OCI-LY7 (cell line): ENCODE results near the gene ZNF160. TPM values are rescaled to one million over a fixed set of nuclear protein-coding genes. Genes with fewer than 3 reads are reported as not detected.

ENCODE experiments used
- BruUV-seq: library from RNA; stranded (reverse); fragments of 400-500 nt; replicated peaks from 2 replicates; lab custom pipeline; 2021; lab: Mats Ljungman, UMichigan
- CTCF ChIA-PET: fragments of 300-600 bp; sonication (Branson Sonifier 250); formaldehyde crosslinking; loops from one replicate; lab custom pipeline; 2022; ENCODE audit warnings: antibody characterized with exemption; ENCODE audit not compliant: unreplicated experiment; lab: Charles Lee
- POLR2A ChIA-PET: fragments of 300-600 bp; sonication (Branson Sonifier 250); formaldehyde crosslinking; loops from one replicate; lab custom pipeline; 2022; ENCODE audit warnings: antibody characterized with exemption; lab: Charles Lee
- DNase-seq: peaks from one replicate; pipeline ENCODE4 v3.0.0-alpha.2; 2015; ENCODE audit warnings: low spot score
- H2AFZ ChIP-seq: fragments of 200-600 bp; sonication (generic), shearing (Covaris generic); 2 replicates; pipeline ENCODE4 v1.6.1; 2014; ENCODE audit warnings: mild to moderate bottlenecking, antibody characterized with exemption, low read length, moderate library complexity
- H3K27ac ChIP-seq: fragments of 200-600 bp; sonication (generic); 2 replicates; pipeline ENCODE4 v1.5.1; 2014; ENCODE audit warnings: mixed run types, low read depth, mild to moderate bottlenecking, moderate library complexity, low read length, inconsistent platforms; ENCODE audit not compliant: poor library complexity, severe bottlenecking
- H3K36me3 ChIP-seq: fragments of 200-600 bp; sonication (generic); 2 replicates; pipeline ENCODE4 v1.6.1; 2014; ENCODE audit warnings: mild to moderate bottlenecking, antibody characterized with exemption, low read length, moderate library complexity, mixed read lengths; ENCODE audit not compliant: insufficient read depth
- H3K4me1 ChIP-seq: fragments of 200-600 bp; sonication (generic); 2 replicates; pipeline ENCODE4 v1.5.1; 2014; ENCODE audit warnings: mild to moderate bottlenecking, low read length; ENCODE audit not compliant: insufficient read depth, poor library complexity, severe bottlenecking
- H3K4me2 ChIP-seq: fragments of 200-600 bp; sonication (generic); 2 replicates; pipeline ENCODE4 v1.6.1; 2014; ENCODE audit warnings: mild to moderate bottlenecking, low read length
- H3K4me3 ChIP-seq: fragments of 200-600 bp; sonication (generic); 2 replicates; pipeline ENCODE4 v1.5.1; 2014; ENCODE audit warnings: mild to moderate bottlenecking, low read depth, low read length; ENCODE audit not compliant: poor library complexity, severe bottlenecking
- H3K79me2 ChIP-seq: fragments of 200-600 bp; sonication (generic); 2 replicates; pipeline ENCODE4 v1.6.1; 2016; ENCODE audit warnings: low read depth, mild to moderate bottlenecking, low read length, moderate library complexity, mixed read lengths; ENCODE audit not compliant: insufficient read depth
- H3K9me2 ChIP-seq: fragments of 200-600 bp; sonication (generic); 2 replicates; pipeline ENCODE4 v1.6.1; 2016; ENCODE audit warnings: mild to moderate bottlenecking, low read length, mixed read lengths; ENCODE audit not compliant: insufficient read depth
- H3K9me3 ChIP-seq: fragments of 200-600 bp; sonication (generic); 2 replicates; pipeline ENCODE4 v1.6.1; 2014; ENCODE audit warnings: mild to moderate bottlenecking, mixed run types, low read length, mixed read lengths
- H4K20me1 ChIP-seq: fragments of 200-600 bp; sonication (generic); 2 replicates; pipeline ENCODE4 v1.6.1; 2014; ENCODE audit warnings: mild to moderate bottlenecking, antibody characterized with exemption, low read length, moderate library complexity, mixed read lengths; ENCODE audit not compliant: insufficient read depth
- CTCF ChIP-seq: fragments of 200-600 bp; sonication (generic); conservative IDR thresholded peaks from 2 replicates; pipeline ENCODE4 v1.5.1; 2014; ENCODE audit warnings: mild to moderate bottlenecking, antibody characterized with exemption, low read length, moderate library complexity, mixed read lengths
- EZH2phosphoT487 ChIP-seq: fragments of 200-600 bp; sonication (generic); IDR thresholded peaks from 2 replicates; pipeline ENCODE4 v1.6.1; 2018; ENCODE audit warnings: low read depth, borderline replicate concordance, mild to moderate bottlenecking, mixed run types, antibody characterized with exemption, low read length, moderate library complexity, mixed read lengths
- intact Hi-C: fragments of 100-400 bp; cut with micrococcal nuclease; formaldehyde crosslinking; loops from one replicate; pipeline ENCODE4 v1.10.0; 2022; ENCODE audit not compliant: unreplicated experiment
- total RNA-seq, 2 experiments: library from RNA; depleted of rRNA in 1 of 2; stranded (reverse); fragments of >200 nt in 1 of 2; shearing (Covaris generic) in 1 of 2; gene quantifications; 2 replicates each; pipeline ENCODE4 v1.2.3, GENCODE V29; 2014 to 2022

Gene ZNF160
- total RNA-seq, 2 experiments from 2014 or later: 18.8 to 35.5 TPM

DNA sequence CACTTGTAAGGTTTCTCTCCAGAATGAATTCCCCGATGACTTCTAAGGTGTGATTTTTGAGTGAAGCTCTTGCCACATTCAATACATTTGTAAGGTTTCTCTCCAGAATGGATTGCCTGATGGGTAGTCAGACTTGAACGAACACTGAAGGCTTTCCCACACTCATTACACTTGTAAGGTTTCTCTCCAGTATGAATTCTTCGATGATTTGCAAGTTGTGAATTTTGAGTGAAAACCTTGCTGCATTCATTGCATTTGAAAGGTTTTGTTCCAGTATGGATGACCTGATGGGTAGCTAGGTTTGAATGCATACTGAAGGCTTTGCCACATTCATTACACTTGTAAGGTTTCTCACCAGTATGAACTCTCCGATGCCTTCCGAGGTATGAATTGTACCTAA is 34.4 kb downstream of the ZNF160 start:
- H3K9me2 ChIP-seq: no peaks in the 10 kb centered on the region
- TF ChIP-seq CTCF: no peak
- no peak for TF ChIP-seq EZH2phosphoT487
- no peaks in the 10 kb centered on the region for H3K79me2 ChIP-seq
- H3K4me1 ChIP-seq: no peaks in the 10 kb centered on the region
- ChIA-PET CTCF (no interaction called here), POLR2A (no interaction called here)
- H3K4me3 ChIP-seq: no peak overlapping the region
- no peaks in the 10 kb centered on the region for H4K20me1 ChIP-seq
- peaks cover 23% of the 10 kb centered on the region; the same call in 1 of the 2 replicates for H3K9me3 ChIP-seq
- no TSS peak for BruUV-seq
- peaks cover 86% of the 10 kb centered on the region for H3K36me3 ChIP-seq
- H3K4me2 ChIP-seq: no peak overlapping the region
- no peak overlapping the region for H2AFZ ChIP-seq
- intact Hi-C loops: no loop called here
- no peak overlapping the region for H3K27ac ChIP-seq
- DNase-seq: no peak

GRCh38 chr19:53068199-53068598 is 35.0 kb downstream of the ZNF160 start:
- no peak overlapping the region for H2AFZ ChIP-seq
- no peak overlapping the region for H3K4me3 ChIP-seq
- no TSS peak for BruUV-seq
- H4K20me1 ChIP-seq: no peaks in the 10 kb centered on the region
- no peak overlapping the region for H3K27ac ChIP-seq
- peaks cover 23% of the 10 kb centered on the region; the same call in 1 of the 2 replicates for H3K9me3 ChIP-seq
- H3K79me2 ChIP-seq: no peaks in the 10 kb centered on the region
- H3K36me3 ChIP-seq: peaks cover 80% of the 10 kb centered on the region
- ChIA-PET POLR2A (no interaction called here), CTCF (no interaction called here)
- no peak overlapping the region for H3K4me2 ChIP-seq
- TF ChIP-seq CTCF (no peak), EZH2phosphoT487 (no peak)
- DNase-seq: no peak
- intact Hi-C loops: no loop called here
- H3K9me2 ChIP-seq: no peaks in the 10 kb centered on the region
- no peaks in the 10 kb centered on the region for H3K4me1 ChIP-seq

DNA sequence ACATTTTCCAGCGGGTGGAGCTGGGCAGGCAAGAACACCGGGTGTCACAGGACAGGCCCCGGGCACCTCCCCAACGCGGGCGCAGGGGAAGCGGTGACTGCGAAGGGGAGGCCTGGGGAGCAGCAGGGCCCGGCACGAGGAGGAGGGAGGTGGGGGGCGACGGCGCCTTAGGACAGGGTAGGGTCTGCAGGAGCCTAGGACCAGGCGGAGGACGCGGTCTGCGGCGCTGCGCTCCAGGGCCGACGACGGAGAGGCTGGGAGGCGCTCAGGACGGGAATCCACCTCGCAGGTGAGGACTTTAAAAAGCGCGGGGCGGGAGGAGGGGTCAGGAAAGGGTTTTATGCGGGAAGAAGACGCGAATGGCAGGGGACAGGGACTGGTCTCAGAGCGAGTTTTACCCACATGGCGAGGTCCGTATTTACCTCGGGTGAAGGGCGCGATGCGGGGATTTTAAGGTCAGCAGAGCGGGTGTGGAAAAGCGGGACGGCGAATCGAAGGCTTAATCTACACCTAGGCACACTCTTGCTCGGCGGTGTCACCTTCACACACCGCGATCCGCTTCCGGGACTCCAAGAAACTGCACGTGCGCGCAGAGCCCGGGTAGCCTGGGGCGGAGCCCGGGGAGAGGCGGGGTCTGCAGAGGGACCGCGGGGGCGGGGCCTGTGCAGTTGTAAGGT is 45.2 kb downstream of the ZNF160 start:
- no TSS peak for BruUV-seq
- intact Hi-C loops: no loop called here
- H3K9me3 ChIP-seq: no peaks in the 10 kb centered on the region
- TF ChIP-seq CTCF (no peak), EZH2phosphoT487 (no peak)
- no peak for DNase-seq
- H3K4me3 ChIP-seq: no peak overlapping the region
- H3K4me1 ChIP-seq: no peaks in the 10 kb centered on the region
- no peak overlapping the region for H2AFZ ChIP-seq
- no peaks in the 10 kb centered on the region for H3K79me2 ChIP-seq
- H3K27ac ChIP-seq: no peak overlapping the region
- POLR2A ChIA-PET: no interaction called here
- H3K4me2 ChIP-seq: no peak overlapping the region
- CTCF ChIA-PET: no interaction called here
- H3K9me2 ChIP-seq: no peaks in the 10 kb centered on the region
- H4K20me1 ChIP-seq: no peaks in the 10 kb centered on the region
- no peaks in the 10 kb centered on the region for H3K36me3 ChIP-seq
